ENCODE results near the gene IMMP2L. TPM values are rescaled to one million over a fixed set of nuclear protein-coding genes. Genes with fewer than 3 reads are reported as not detected.
A peak's percentile ranks its signal among the peaks of the same experiment; 100 is the strongest.
"Not testable (repeated sequence)": the region's sequence is repeated elsewhere in the genome, so short reads cannot be mapped to it uniquely, and the experiment has no call there.

IMMP2L gene
- total and polyA plus RNA-seq, 4 experiments from 2014 or later, result 23.5 to 32.2 (median 29.5) TPM

GRCh38 chr7:111333010-111333409 lies 229.3 kb downstream of the IMMP2L start:
- no peaks in the 10 kb centered on the region for H3K9me3 ChIP-seq (ENCODE audit: control insufficient read depth in 1 of 2, low read length in 2 of 2)
- ChIA-PET CTCF (ENCODE audit: partially characterized antibody) (no interaction called here), POLR2A (ENCODE audit: partially characterized antibody) (no interaction called here)
- H3K9me3 Mint-ChIP-seq, result peaks cover 0 to 4% (median under 1%) of the 10 kb centered on the region in 8 donors
- no peak for DNase-seq
- H3K27ac Mint-ChIP-seq, result no peak overlapping the region
- no peak overlapping the region for H3K4me3 Mint-ChIP-seq
- no peaks in the 10 kb centered on the region for H3K4me1 ChIP-seq (ENCODE audit: insufficient read depth, low read length)
- H3K36me3 Mint-ChIP-seq, result peaks cover 0 to 3% of the 10 kb centered on the region in 2 donors
- no peak overlapping the region for H3K27ac ChIP-seq (ENCODE audit: low read depth, low read length)
- intact Hi-C loops (cut with micrococcal nuclease), result no loop called here
- no peaks in the 10 kb centered on the region for H3K27me3 Mint-ChIP-seq
- H3K4me3 ChIP-seq (ENCODE audit: low read length in 2 of 2), result no peak overlapping the region
- no peaks in the 10 kb centered on the region for H3K36me3 ChIP-seq (ENCODE audit: insufficient read depth, low read length)
- H3K4me1 Mint-ChIP-seq, result peaks cover 0 to 3% (median under 1%) of the 10 kb centered on the region in 4 donors
- H3K27me3 ChIP-seq (ENCODE audit: insufficient read depth, low read length), result no peaks in the 10 kb centered on the region

DNA sequence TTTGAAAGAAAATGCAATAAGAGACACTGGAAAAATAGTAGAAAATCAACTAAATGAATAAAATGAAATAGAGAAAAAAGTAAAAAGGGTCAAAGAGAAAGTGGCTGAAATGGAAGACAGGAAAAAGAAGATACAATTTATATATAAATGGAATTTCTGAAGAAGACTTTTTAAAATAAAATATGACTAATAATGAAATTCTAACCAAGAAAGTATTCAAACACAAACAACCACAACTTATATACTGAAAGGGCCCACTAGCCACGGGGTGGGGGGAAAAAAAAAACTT lies 232.1 kb downstream of the IMMP2L start:
- Histone ChIP-seq H3K4me3 (ENCODE audit: low read length in 2 of 2) (no peak overlapping the region), H3K36me3 (ENCODE audit: insufficient read depth, low read length) (no peaks in the 10 kb centered on the region), H3K9me3 (ENCODE audit: control insufficient read depth in 1 of 2, low read length in 2 of 2) (no peaks in the 10 kb centered on the region), H3K27ac (ENCODE audit: low read depth, low read length) (no peak overlapping the region), H3K27me3 (ENCODE audit: insufficient read depth, low read length) (no peaks in the 10 kb centered on the region), H3K4me1 (ENCODE audit: insufficient read depth, low read length) (no peaks in the 10 kb centered on the region)
- ChIA-PET POLR2A (ENCODE audit: partially characterized antibody) (no interaction called here), CTCF (ENCODE audit: partially characterized antibody) (no interaction called here)
- Mint-ChIP-seq H3K4me1 (peaks cover 0 to 2% (median 0%) of the 10 kb centered on the region in 4 donors), H3K9me3 (peaks cover 0 to 3% (median 0%) of the 10 kb centered on the region in 8 donors), H3K36me3 (peaks cover 0 to 3% of the 10 kb centered on the region in 2 donors), H3K27ac (no peak overlapping the region), H3K27me3 (no peaks in the 10 kb centered on the region), H3K4me3 (no peak overlapping the region)
- no peak for DNase-seq
- intact Hi-C loops (cut with micrococcal nuclease), result no loop called here

- ChIA-PET CTCF (ENCODE audit: partially characterized antibody) (no interaction called here), POLR2A (ENCODE audit: partially characterized antibody) (no interaction called here)
- intact Hi-C loops (cut with micrococcal nuclease), result no loop called here
- no peak overlapping the region for H3K27ac ChIP-seq (ENCODE audit: low read depth, low read length)
- no peak for DNase-seq
- Mint-ChIP-seq H3K27ac (no peak overlapping the region), H3K36me3 (no peaks in the 10 kb centered on the region), H3K4me1 (peaks cover 0 to 2% (median 0%) of the 10 kb centered on the region in 4 donors), H3K27me3 (no peaks in the 10 kb centered on the region), H3K9me3 (peaks cover 0 to 3% (median 0%) of the 10 kb centered on the region in 8 donors), H3K4me3 (no peak overlapping the region)
- no peak overlapping the region for H3K4me3 ChIP-seq (ENCODE audit: low read length in 2 of 2)
- H3K4me1 ChIP-seq (ENCODE audit: insufficient read depth, low read length), result no peaks in the 10 kb centered on the region
- no peaks in the 10 kb centered on the region for H3K27me3 ChIP-seq (ENCODE audit: insufficient read depth, low read length)
- H3K36me3 ChIP-seq (ENCODE audit: insufficient read depth, low read length), result no peaks in the 10 kb centered on the region
- H3K9me3 ChIP-seq (ENCODE audit: control insufficient read depth in 1 of 2, low read length in 2 of 2), result no peaks in the 10 kb centered on the region
Observed at GRCh38 chr7:111329367-111330234, 232.7 kb downstream of the IMMP2L start.

- Histone ChIP-seq H3K27ac (ENCODE audit: low read depth, low read length) (no peak overlapping the region), H3K27me3 (ENCODE audit: insufficient read depth, low read length) (no peaks in the 10 kb centered on the region), H3K36me3 (ENCODE audit: insufficient read depth, low read length) (no peaks in the 10 kb centered on the region), H3K9me3 (ENCODE audit: control insufficient read depth in 1 of 2, low read length in 2 of 2) (no peaks in the 10 kb centered on the region), H3K4me1 (ENCODE audit: insufficient read depth, low read length) (no peaks in the 10 kb centered on the region), H3K4me3 (ENCODE audit: low read length in 2 of 2) (no peak overlapping the region)
- H3K36me3 Mint-ChIP-seq, result peaks cover 0 to 3% of the 10 kb centered on the region in 2 donors
- no peaks in the 10 kb centered on the region for H3K27me3 Mint-ChIP-seq
- CTCF ChIA-PET (ENCODE audit: partially characterized antibody), result no interaction called here
- no peak for DNase-seq
- H3K27ac Mint-ChIP-seq, result no peak overlapping the region
- no peak overlapping the region for H3K4me3 Mint-ChIP-seq
- POLR2A ChIA-PET (ENCODE audit: partially characterized antibody), result no interaction called here
- H3K4me1 Mint-ChIP-seq, result peaks cover 0 to 2% (median 0%) of the 10 kb centered on the region in 4 donors
- H3K9me3 Mint-ChIP-seq, result peaks cover 0 to 3% (median 0%) of the 10 kb centered on the region in 8 donors
- intact Hi-C loops (cut with micrococcal nuclease), result no loop called here
Observed at GRCh38 chr7:111328487-111328886, 233.8 kb downstream of the IMMP2L start.

- no peak overlapping the region for H3K4me3 Mint-ChIP-seq
- no peaks in the 10 kb centered on the region for H3K27me3 ChIP-seq (ENCODE audit: insufficient read depth, low read length)
- POLR2A ChIA-PET (ENCODE audit: partially characterized antibody), result no interaction called here
- peaks cover 0 to 2% (median 0%) of the 10 kb centered on the region in 8 donors for H3K9me3 Mint-ChIP-seq
- H3K36me3 ChIP-seq (ENCODE audit: insufficient read depth, low read length), result no peaks in the 10 kb centered on the region
- no peaks in the 10 kb centered on the region for H3K27me3 Mint-ChIP-seq
- peaks cover 0 to 3% (median 0%) of the 10 kb centered on the region in 4 donors for H3K4me1 Mint-ChIP-seq
- intact Hi-C loops (cut with micrococcal nuclease), result no loop called here
- H3K27ac ChIP-seq (ENCODE audit: low read depth, low read length), result no peak overlapping the region
- H3K4me3 ChIP-seq (ENCODE audit: low read length in 2 of 2), result no peak overlapping the region
- H3K9me3 ChIP-seq (ENCODE audit: control insufficient read depth in 1 of 2, low read length in 2 of 2), result no peaks in the 10 kb centered on the region
- peaks cover 0 to 14% of the 10 kb centered on the region in 2 donors for H3K36me3 Mint-ChIP-seq
- CTCF ChIA-PET (ENCODE audit: partially characterized antibody), result no interaction called here
- DNase-seq, result no peak
- no peak overlapping the region for H3K27ac Mint-ChIP-seq
- H3K4me1 ChIP-seq (ENCODE audit: insufficient read depth, low read length), result no peaks in the 10 kb centered on the region
Observed at GRCh38 chr7:111324776-111325175, 237.5 kb downstream of the IMMP2L start.

DNA sequence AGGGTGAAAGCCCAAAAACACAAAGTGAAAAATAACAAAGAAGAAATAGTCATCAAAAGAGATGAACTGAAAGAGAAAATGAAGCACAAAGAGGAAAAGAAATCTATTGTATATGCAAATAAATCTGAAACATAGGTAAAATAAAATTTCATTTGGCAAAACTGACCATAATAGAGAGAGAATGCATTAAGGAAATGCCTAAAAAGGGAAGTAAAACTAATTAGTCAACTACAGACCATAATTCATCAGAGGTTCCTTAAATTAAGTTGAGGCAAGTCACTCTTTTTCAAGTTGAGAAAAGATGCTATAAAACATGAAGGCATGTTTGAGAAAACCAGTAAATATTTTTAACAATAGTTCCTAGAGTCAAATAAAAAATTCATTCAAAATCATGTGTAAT lies 238.1 kb downstream of the IMMP2L start:
- Mint-ChIP-seq H3K9me3 (peaks cover 0 to 2% (median 0%) of the 10 kb centered on the region in 8 donors), H3K4me1 (peaks cover 0 to 1% (median 0%) of the 10 kb centered on the region in 4 donors), H3K36me3 (peaks cover 0 to 14% of the 10 kb centered on the region in 2 donors), H3K27ac (no peak overlapping the region), H3K4me3 (no peak overlapping the region), H3K27me3 (no peaks in the 10 kb centered on the region)
- intact Hi-C loops (cut with micrococcal nuclease), result no loop called here
- Histone ChIP-seq H3K27me3 (ENCODE audit: insufficient read depth, low read length) (no peaks in the 10 kb centered on the region), H3K4me3 (ENCODE audit: low read length in 2 of 2) (no peak overlapping the region), H3K4me1 (ENCODE audit: insufficient read depth, low read length) (no peaks in the 10 kb centered on the region), H3K36me3 (ENCODE audit: insufficient read depth, low read length) (no peaks in the 10 kb centered on the region), H3K9me3 (ENCODE audit: control insufficient read depth in 1 of 2, low read length in 2 of 2) (no peaks in the 10 kb centered on the region), H3K27ac (ENCODE audit: low read depth, low read length) (no peak overlapping the region)
- ChIA-PET CTCF (ENCODE audit: partially characterized antibody) (no interaction called here), POLR2A (ENCODE audit: partially characterized antibody) (no interaction called here)
- DNase-seq, result no peak

- POLR2A ChIA-PET (ENCODE audit: partially characterized antibody); H3K27ac ChIP-seq (ENCODE audit: low read depth, low read length); H3K36me3 ChIP-seq (ENCODE audit: insufficient read depth, low read length); CTCF ChIA-PET (ENCODE audit: partially characterized antibody); H3K27me3 ChIP-seq (ENCODE audit: insufficient read depth, low read length); intact Hi-C loops (cut with micrococcal nuclease); H3K4me1 Mint-ChIP-seq; H3K9me3 ChIP-seq (ENCODE audit: control insufficient read depth in 1 of 2, low read length in 2 of 2); H3K4me1 ChIP-seq (ENCODE audit: insufficient read depth, low read length); H3K27me3 Mint-ChIP-seq; H3K9me3 Mint-ChIP-seq; DNase-seq; H3K4me3 ChIP-seq (ENCODE audit: low read length in 2 of 2); H3K4me3 Mint-ChIP-seq: not testable (repeated sequence)
- peak overlapping the region in 1 of 7 donors; percentile 23 for H3K27ac Mint-ChIP-seq
- peaks cover 0 to 14% of the 10 kb centered on the region in 2 donors for H3K36me3 Mint-ChIP-seq
Observed at GRCh38 chr7:111323670-111324069, 238.6 kb downstream of the IMMP2L start.
